MV-4-11 (cell line): Measurements from ENCODE around the gene STXBP6.
A peak's percentile ranks its signal among the peaks of the same experiment; 100 is the strongest.

Experiments
- DNase-seq: peaks from one replicate; lab custom pipeline; 2025; lab: John Stamatoyannopoulos, UW

Gene STXBP6

GRCh38 chr14:25015761-25016160 is 34.2 kb downstream of the STXBP6 start:
- no peak for DNase-seq

- no peak for DNase-seq
Observed at GRCh38 chr14:25014440-25014839, 35.5 kb downstream of the STXBP6 start.

DNA sequence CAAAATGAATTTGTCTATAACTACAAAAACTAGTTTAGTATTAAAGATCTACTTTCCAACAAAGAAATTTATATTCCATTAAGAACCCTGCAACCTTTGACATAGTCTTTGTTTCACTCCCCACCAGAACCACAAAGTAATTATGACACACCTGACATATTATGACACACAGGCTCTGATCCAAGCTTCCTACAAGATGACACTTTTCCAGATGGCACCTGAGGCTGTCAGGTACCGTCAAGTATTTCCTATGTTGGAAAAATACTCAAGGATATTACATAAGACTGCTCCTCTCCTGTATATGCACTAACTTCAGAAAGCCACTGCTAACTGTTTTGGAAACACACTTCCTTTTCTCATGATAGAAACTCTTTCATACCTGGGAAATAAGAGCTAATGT is 38.9 kb downstream of the STXBP6 start:
- no peak for DNase-seq

GRCh38 chr14:25010471-25010870 is 39.5 kb downstream of the STXBP6 start:
- DNase-seq, result no peak

DNA sequence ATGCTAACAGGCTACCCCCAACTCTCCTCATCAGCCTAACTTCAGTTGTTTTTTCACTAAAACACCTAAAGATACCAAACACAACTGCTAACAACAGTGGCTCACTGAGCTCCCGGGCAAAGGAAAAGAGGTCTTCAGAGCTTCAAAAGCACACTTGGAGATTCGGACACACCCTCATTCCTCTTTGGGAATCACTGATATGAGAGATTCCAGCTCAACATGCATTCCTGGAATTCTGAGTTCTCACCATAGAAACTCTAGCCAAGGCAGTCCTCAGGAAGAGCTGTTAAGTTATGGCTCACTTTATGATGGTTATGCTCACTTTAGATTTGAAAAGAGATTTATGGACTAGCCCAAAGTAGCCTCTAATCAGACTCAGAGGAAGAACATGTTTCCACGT is 40.1 kb downstream of the STXBP6 start:
- DNase-seq, result no peak

- DNase-seq, result no peak
Observed at GRCh38 chr14:25007832-25008231, 42.1 kb downstream of the STXBP6 start.

GRCh38 chr14:25006961-25007795 is 42.8 kb downstream of the STXBP6 start:
- DNase-seq, result no peak

DNA sequence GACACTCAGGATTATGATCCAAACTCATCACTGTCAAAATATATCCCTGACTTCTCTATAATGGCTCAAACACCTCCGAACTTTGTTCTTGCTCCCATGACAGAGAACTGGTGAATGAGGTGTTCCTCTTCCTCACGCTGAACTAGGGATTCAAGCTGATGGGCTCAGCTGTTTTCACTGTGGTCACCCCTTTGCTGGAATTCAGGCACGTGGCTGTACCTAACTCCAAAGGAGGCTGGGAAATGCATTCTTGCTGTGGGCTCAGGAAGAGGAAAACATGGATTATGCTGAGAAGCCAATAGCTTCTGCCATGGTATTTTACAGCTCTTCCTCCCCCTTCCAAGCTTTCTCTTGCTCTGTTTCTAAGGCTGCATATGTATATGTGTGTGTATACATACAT is 43.9 kb downstream of the STXBP6 start:
- DNase-seq, result no peak

DNA sequence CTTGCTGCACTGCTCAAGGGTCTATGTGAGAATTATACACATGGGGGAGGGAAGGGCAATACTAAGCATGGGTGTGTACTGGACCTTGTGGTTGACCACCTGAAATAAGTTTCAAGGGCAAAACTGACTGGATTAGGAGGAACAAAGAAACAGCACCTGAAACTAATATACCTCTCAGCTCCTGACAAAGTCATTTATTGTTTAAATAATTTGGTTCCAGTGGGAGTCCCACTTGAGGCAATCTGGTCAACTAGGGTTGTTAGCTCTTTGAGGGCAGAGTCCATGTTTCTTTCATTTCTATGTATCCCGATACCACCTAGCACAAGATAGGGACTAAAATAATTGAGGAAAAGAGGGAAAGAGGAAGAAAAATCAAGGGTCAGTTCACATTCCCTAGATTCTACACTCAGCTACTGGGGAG is 45.5 kb downstream of the STXBP6 start:
- DNase-seq, result no peak

- DNase-seq, result no peak
Observed at GRCh38 chr14:25003537-25003936, 46.4 kb downstream of the STXBP6 start.

GRCh38 chr14:25001601-25002000 is 48.3 kb downstream of the STXBP6 start:
- DNase-seq, result no peak

GRCh38 chr14:25001156-25001555 is 48.8 kb downstream of the STXBP6 start:
- DNase-seq, result no peak

- DNase-seq, result peak; percentile 72
Observed at GRCh38 chr14:24999157-24999556, 50.8 kb downstream of the STXBP6 start.

DNA sequence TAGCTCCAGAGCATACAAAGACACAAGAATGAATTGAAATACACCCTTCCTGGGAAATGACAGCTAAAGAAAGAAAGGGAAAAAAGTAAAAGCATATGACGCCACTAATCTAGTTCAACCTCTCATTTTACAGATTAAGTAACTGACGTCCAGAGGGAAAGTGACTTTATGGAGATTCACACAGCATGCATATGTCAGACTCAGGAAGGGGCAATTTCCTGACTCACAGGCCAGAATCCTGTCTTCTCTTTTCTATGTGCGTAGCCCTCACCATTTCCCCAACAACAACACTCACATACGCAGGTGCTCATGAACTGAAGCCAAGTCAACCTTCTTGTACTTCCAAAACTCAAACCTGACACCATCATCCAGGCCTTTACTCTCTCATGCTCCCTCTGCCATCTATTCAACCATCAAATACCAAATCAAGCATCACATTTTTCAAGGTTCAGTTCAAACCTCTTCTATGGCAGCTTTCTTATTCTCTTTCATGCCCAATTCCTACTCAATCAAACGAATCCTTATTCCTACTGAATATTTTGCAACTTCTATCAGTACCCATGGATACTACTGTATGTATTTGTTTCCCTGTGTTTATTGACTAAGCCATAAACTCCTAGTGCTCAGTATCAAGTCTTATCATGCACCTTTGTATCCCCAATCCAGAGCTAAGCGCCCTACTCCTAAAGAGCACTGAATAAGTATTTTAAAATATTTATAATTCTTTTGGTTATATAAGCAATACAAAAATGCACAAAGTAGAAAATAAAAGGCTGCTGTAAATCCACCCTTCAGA is 52.8 kb downstream of the STXBP6 start:
- DNase-seq, result no peak

GRCh38 chr14:24995016-24995415 is 54.9 kb downstream of the STXBP6 start:
- no peak for DNase-seq

GRCh38 chr14:24993631-24994030 is 56.3 kb downstream of the STXBP6 start:
- peak; percentile 15 for DNase-seq

- no peak for DNase-seq
Observed at GRCh38 chr14:24992624-24993360, 57.2 kb downstream of the STXBP6 start.

DNA sequence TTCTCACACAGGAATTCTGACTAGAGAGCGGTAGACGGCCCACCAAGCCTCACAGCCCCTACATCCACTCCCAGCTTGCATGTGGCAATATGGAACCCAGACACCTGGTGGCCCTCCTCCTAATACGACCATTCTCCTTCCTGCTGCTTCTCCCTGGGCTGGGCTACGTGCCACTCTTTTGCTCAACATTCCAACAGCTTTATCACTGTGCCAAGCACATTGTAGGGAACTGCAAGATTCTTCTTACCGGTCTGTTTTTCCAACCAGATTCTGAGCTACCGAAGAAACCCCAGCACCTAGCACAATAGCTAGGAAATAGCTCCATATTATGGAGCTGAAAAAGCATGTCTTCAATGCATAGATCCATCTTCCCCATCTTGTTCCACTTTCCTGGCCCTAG is 58.1 kb downstream of the STXBP6 start:
- DNase-seq, result no peak

DNA sequence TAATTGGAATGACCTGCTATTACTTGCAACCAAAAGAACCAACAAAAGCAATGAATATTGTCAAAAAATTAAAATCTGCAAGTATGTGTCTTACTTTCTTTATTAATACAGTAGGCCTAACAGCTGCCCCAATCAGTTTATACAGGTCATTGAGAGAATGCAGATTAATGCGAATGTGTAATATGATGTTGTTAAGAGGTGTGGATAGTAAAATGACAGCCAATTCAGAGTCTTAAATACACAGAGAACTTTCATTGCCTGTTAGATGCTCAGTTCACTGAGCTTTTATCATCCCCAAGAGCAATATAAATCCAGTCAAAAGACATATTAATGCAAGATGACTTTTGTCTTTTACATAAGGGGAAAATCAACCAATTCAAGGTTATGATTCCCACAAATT is 58.7 kb downstream of the STXBP6 start:
- no peak for DNase-seq

GRCh38 chr14:24990773-24991172 is 59.2 kb downstream of the STXBP6 start:
- DNase-seq, result no peak

- no peak for DNase-seq
Observed at GRCh38 chr14:24990050-24990449, 59.9 kb downstream of the STXBP6 start.

DNA sequence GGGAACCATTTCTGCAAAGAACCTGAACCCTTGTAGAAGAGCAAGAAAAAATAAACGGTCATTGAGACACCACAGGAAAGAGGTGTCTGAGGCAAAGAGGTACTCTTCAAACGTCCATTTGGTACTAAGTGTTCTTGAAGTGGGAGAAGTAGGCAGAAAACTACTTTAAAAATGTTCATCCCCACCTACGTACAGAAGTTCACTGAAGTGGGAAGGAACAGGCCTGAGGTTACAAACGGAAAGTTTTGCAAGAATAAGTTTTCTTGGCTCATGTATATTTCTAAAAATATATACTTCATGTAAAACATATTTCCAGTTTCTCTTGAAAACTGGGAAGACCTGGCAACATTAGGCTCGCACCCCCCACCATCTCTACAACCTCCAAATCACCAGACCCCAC is 61.2 kb downstream of the STXBP6 start:
- peak; percentile 58 for DNase-seq
